T-helper 2 cell (primary cell): ENCODE results near the gene NASP.
A peak's percentile ranks its signal among the peaks of the same experiment; 100 is the strongest.

Source experiments
- DNase-seq, 5 experiments: peaks; one replicate each; pipeline versions ENCODE4 v3.0.0 to v3.0.0-alpha.2; 2012 to 2022

NASP gene

DNA sequence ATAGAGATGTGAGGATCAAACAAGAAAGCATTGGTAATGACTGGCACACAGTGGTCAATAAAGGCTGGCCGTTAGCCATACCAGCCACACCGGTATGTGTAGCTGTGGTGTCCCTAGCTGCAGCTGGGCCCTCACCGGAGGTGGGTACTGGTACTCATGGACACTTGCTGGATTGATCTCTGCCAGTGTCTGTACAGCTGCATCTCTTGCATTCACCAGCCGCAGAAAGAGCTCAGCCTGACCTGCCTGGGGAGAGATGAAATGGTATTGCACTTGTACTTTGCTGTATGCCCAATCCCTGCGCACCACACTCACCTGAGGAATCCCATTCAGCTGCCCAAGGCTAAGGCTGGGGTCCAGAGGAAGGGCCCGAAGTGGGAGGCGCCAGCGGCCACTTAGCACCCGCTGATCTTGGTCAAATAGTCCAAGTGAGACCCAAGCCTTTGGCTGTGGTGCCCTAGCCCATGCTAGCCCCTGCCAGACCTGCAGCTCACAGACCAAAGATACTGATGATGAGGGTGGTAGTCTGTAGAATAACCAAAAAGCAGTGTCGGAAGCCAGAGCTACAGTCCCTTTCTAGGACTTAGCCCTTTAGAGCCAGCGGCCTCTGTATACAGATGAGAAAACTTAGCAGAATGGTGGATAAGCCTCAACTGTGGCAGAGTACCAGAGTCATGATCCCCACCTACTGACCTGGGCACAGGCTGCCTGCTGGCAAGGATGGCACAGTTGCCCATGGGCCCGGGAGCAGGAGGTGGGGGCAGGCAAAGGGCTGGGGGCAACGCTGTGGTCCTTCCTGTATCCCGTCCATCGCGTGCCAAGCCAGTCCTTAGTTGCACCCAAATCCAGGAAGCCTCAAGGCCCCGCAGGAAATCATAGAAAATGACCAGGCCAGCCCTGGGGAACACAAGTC, 37.0 kb downstream of the NASP start:
- DNase-seq: no peak

DNA sequence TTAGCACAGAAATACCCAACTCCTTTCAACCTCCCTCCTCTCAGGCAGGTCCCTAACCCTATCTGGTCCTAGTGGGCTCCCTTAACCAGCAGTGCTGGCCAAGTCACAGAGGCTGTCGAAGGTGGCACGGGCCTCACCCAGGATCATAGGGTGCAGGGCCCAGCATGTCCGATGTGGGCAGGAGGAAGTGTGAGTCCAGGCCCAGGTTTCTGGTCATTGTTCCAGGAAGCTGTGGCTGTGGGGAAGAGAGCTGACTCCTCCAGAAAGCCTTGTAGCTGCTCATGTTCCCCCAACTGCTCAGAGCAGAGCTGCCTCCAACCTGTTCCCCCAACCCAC, 37.6 kb downstream of the NASP start:
- no peak for DNase-seq

DNA sequence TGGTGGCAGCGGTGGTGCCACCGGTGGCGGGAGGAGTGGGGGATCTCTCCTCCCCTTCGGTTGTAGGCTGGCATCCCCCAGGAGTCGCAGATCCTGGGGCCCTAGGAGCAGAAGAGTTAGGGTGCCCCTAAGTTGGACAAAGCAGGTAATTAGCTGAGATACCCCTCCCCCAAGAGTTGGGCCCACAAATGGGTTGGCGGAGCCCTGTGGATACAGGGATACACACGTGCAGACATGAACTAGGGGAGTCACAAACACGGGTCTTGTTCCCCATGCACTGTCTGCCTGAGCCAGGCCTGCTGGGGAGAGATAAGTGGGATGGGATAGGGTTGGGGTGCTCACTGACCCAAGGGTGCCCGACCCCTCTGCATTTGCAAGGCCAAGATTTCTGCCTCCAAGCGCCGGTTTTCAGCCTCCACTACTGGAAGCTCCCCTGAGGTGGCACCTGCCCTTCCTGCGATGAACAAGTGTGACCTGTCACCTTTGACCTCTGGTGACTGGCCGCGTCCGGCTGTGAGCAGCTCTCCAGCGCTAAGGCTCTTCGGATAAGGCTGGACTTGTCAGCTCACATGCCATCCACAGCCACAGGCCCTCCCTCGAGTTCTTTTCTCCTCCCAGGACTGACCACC, 38.2 kb downstream of the NASP start:
- no peak for DNase-seq

DNA sequence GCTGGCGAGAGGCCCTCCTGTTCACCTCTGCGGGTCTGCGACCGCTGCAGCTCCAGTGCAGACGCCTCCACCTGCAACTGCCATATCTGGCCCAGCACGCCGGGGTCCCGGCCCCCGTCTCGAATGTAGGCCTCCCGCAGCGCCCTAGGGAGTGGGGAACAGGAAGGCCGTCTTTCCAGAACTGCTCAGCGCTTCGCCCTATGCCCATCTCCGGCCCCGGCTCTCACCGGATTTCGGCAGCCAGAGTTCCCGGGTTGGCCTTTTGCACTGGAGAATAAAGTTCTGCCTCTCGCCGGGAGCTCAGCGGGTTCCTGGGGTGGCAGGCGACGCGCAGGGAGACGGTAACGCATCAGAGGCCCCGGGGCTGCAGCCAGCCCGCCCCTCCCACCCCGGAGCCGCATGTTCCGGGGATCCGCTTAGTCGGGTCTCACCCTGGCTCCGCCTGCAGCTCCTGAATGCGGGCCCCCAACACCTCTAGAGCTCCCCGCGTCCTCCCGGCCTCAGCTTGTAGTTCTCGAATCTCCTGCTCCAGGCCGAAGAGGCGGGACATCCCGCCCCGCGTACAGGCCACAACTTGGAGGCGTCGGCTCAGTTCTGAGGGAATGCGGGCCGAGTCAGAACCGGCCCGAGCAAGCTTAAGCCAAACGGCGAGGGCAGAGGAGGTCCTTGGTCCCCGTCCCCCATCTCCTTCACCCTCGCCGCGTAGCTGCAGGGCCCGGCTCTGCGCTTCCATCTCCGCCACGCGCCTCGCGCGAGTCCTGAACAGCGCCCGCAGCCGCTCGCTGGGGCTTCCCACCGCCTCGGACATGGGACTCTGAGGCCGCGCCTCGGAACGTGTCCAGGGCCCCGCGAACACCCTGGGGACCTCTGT, 38.9 kb downstream of the NASP start:
- DNase-seq: no peak

DNA sequence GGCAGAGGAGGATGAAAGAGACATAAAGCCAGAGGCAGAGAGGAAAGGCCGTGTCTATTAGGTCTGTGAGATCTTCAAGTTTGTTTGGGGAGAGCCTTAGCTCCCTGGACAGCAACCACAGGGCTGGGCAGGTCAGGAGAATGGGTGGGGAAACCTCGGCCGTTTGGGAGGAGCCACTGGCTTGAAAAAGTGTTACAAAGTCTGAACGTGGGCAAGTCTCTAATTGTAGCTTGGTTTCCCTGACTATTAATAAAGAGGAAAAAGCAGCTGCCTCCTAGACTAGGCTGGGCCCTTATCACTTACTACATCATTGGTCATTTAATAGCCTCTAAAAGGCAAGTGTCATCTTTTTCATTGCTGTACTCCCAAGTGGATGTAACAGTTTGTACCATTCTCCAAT, 40.1 kb downstream of the NASP start, which contains the start of gene CCDC17:
Gene CCDC17, minus strand, starts transcription at position 83 of the 400 bp plus-strand sequence. CDS start 145 bp downstream, outside the sequence.
- no peak for DNase-seq

- no peak for DNase-seq
Measured at GRCh38 chr1:45629035-45629434, 45.2 kb downstream of the NASP start.

- no peak for DNase-seq
Measured at GRCh38 chr1:45630429-45630828, 46.6 kb downstream of the NASP start.

- DNase-seq: no peak
Measured at GRCh38 chr1:45635211-45635610, 51.4 kb downstream of the NASP start.

DNA sequence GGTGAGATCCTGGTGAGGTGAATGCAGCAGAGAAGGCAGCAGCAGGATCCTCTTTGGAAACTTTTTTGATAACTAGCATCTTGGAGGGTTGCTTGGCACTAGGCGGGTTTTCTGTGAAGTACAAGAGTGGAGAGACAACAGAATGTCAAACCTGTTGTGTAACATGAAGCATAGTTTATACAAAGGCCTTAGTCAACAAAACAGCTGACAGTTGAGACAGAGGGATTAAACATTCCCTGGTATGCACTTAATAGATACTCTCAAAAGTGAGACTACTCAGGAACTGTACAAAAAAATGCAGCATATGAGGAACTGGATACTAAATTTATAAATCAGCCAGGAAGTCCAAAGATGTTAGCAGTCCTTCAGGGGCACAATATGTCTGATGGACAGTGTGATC, 56.5 kb downstream of the NASP start:
- no peak for DNase-seq

DNA sequence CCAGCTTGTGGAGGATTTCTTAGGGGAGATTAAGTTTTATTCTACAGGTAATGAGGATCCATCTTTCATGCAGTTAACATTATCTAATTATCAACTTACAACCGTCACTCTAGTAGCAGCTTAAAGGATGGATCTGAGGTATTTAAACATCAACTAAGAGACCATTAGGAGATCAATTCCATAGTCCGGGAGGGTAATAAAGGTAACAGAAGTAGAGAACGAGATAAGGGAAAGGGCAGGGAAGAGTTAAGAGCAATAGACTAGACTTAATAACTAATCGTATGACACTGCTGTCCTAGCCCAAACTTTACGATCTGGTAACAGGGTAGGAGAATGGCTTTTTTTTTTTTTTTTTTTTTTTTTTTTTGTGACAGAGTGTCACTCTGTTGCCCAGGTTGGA, 59.5 kb downstream of the NASP start:
- no peak for DNase-seq

- DNase-seq: no peak
Measured at GRCh38 chr1:45643978-45644377, 60.1 kb downstream of the NASP start.

- DNase-seq: no peak
Measured at GRCh38 chr1:45644661-45645060, 60.8 kb downstream of the NASP start.

- no peak for DNase-seq
Measured at GRCh38 chr1:45647248-45648021, 63.6 kb downstream of the NASP start.

DNA sequence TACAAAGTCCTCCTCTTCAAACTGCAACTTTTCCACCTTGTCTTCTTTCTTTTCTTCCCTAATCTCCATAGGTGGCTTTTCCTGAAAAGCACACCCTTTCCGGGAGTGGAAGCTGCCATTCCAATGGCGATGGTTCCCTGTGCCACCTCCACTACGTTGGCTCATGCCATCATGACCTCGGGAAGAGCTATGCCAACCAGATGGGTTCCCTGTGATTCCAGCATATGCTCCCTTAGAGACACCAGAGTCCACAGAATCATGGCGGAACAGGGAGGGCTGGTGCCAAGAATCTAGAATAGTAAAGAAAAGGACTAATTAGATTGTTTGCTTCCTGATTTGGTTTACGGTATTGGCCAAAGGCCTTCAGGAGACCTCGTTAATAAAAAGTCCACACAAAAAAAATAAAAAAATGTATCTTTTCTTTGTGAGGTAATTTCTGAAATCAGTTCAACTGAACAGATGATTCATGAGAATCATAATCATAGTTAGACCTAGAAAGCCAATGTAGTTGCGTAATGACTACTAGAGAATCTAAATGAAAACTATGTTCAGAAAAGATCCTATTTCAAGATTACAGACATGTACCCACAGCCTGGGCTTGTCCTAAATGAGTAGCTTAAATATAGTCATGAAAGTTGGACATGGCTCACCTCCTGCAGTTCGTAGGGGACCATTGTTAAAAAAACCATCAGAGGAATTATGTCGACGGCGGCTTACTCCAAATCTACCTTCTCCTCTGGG, 70.9 kb downstream of the NASP start:
- DNase-seq: peak in 1 of 5 experiments; percentile 80

DNA sequence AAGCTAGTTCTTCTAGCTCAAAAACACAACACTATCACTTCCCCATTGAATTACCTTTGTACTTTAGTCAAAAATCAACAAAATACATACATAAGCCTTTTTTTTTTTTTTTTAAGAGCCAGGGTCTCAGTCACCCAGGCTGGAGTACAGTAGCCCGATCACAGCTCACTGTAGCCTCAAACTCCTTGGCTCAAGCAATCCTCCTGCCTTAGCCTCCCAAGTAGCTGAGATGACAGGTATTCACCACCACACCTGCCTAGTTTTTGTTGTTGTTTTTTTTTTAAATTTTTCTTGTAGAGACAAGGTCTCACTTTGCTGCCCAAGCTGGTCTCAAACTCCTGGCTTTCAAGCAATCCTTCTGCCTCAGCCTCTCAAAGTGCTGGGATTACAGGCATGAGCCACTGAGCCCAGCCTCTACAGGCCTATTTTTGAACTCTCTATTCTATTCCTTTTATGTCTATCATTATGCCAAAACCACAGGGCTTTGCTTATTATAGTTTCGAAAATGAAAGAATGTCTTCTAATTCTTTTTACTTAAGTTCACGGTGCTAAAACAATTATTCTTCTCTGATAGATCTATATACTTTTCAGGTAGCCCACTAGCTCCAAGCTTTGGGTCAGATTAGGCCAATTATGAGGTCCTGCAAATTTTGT, 72.9 kb downstream of the NASP start:
- no peak for DNase-seq

GRCh38 chr1:45658171-45658570, 74.3 kb downstream of the NASP start:
- no peak for DNase-seq

DNA sequence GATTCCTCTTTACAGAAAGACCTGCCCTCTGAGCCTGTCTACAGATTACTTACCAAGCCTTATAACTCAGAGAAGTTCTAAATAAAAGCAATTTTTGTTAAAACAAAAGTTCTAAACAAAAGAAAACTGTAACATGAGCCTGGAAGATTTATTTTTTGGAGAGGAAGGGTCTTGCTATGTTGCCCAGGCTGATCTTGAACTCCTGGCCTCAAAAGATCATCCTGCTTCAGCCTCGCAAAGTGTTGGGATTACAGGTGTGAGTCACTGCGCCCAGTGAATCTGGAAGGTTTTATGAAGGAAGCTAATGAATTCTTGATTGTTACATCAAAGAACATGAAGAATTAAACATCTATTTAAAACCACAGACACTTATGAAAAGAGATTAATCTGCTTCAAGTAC, 75.4 kb downstream of the NASP start:
- no peak for DNase-seq

DNA sequence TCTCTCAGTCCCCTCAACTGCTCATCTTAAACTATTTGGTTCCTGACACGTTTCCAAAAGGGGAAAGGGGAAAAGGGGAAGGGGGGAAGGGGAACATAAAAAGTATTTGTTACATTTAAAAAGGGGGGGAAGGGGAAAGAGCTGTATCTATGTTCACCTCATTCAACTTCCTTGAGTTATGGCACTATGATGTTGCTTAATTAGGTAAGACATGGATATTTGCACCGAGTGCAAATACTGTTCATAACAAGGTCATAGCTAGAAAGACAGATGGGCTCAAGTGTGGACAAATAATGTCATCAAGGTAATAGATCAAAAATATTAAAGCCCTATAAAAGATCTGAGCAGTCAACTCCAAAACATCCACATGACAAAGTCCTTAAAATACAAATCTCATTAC, 76.5 kb downstream of the NASP start:
- no peak for DNase-seq

- no peak for DNase-seq
Measured at GRCh38 chr1:45666836-45667235, 83.0 kb downstream of the NASP start.

- no peak for DNase-seq
Measured at GRCh38 chr1:45667321-45668111, 83.7 kb downstream of the NASP start.
